ENCODE measurements around the gene DENND11.
A peak's percentile ranks its signal among the peaks of the same experiment; 100 is the strongest.

The DENND11 gene

DNA sequence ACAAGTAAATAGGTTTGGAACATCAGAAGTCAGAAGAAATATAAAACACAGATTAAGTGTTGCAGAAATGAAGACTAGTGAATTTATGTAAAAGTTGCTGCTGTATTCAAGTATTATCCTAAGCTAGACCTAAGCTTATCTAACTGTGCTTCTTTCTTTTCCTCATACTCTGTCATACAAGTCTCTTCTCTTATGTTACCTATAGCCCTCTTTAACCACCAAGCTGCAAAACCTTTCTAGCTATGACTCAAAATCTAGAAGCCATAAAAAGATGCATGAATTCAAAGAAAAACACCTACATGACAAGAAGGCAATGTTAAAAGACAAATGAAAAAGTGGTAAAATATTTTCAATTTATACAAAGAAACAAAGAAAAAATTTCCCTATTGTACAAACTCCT, 23.0 kb downstream of the DENND11 start:
- no peak for DNase-seq (ENCODE audit: low spot score)

DNA sequence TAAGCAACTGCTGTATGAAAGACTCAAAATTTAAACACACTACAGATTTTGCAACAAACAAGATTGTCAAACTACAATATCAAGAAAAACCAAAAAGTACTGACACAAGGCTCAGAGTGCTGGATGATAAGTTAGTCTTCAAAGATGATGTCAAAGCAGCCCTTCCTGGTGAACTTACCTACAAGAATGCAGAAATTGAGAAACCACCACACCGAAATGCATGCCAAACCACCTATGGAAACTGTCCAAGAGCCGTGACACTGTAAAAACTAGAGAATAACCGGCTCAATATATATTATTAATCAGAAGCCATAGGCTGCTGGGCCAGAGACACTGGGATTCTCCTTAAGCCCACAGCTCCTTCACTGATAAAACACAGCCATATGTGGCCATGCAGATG, 25.3 kb downstream of the DENND11 start:
- DNase-seq (ENCODE audit: low spot score) = no peak

DNA sequence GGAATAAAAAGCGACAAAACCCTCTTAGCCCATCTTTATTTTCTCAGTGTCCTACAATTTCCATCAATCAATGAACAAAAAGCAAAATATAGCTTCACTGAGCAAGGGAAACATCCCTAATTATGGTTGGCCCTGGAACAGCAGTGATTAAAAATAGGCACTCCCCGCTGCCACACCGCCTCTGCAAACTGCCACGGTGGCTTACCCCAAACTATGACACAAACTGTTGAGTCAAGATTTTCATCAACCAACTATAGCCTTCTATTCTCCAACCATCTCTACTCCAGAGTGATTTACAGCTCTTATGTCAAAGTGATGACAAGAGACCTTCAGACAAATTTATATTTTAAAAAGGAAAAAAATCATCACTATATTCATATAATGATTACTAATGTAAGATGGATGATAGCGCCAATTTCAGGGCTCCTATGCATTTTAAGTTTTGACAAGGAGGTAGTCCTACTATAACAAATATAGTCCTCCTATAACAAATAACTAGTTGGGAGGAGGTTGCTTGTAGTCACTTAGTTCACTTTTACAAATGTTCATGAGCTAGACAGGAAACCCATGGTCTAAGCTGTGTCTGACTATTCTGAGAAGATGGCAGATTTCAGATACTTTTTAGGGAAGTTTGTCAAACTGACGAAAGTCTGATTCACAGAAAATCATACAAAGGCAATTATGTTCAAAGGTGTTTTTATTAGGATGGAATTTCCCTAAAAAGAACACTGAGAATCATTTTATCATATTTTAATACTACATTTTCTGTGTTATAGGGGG, 26.3 kb downstream of the DENND11 start:
- DNase-seq (ENCODE audit: low spot score) = peak; percentile 63

DNA sequence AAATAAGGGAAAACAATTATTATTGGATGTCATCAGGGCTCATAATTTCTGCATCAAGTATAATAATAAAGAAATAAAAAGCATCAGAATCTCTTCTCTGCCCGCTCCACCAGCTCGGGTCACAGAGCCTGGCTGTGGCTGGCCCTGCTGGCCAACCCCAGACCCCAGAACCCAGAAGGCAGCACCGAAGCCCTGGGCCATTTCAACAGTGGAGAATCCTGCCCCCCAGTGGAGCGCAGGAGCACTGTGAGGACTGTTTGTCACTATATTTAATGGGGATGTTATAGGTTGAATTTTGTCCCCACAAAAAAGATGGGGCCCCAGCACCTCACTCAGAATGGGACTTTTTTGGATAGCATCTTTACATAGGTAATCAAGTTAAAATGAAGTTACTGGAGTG, 27.3 kb downstream of the DENND11 start:
- DNase-seq (ENCODE audit: low spot score) = peak; percentile 75

DNA sequence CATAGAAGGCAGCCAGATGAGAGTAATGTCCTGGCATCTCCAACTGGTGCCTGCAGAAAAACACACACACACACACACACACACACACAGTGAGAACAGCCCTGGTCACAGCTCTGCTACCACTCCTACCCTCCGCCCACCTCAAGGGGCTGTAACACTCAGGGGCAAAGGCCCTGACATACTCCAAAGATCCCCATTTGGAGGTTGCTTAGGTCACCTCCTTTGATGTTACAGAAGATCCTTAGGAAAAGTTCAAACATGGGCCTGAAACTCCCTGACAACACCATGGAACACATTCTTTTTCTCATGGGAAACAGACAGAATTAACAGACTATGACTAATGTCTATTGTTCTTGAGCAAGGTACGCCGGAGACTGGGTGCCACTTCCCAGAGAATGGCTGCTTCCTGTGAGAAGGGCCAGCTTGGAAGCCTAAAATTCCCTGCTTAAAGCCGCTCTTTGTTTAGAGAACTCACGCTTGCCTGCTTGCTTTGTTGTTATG, 27.7 kb downstream of the DENND11 start:
- DNase-seq (ENCODE audit: low spot score) = peak; percentile 98

DNA sequence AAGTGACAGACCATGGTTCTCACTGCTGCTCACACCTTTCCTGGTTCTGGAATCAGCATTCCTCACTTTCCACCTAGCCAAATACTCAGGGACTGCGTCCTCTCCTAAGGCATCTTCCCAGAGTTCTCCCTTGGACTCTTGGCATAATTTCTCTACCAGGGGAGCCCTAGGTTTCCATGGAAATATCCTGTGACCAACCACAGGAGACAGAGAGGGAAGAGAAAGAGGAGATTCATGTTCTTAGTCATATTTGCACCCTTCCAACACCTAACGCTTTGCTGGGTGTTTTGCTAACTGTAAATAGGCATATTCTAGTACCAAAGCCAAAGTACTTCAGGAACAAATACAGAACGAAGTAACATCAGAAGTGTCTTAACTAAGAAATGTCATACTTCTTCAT, 28.6 kb downstream of the DENND11 start:
- DNase-seq (ENCODE audit: low spot score) = no peak

DNA sequence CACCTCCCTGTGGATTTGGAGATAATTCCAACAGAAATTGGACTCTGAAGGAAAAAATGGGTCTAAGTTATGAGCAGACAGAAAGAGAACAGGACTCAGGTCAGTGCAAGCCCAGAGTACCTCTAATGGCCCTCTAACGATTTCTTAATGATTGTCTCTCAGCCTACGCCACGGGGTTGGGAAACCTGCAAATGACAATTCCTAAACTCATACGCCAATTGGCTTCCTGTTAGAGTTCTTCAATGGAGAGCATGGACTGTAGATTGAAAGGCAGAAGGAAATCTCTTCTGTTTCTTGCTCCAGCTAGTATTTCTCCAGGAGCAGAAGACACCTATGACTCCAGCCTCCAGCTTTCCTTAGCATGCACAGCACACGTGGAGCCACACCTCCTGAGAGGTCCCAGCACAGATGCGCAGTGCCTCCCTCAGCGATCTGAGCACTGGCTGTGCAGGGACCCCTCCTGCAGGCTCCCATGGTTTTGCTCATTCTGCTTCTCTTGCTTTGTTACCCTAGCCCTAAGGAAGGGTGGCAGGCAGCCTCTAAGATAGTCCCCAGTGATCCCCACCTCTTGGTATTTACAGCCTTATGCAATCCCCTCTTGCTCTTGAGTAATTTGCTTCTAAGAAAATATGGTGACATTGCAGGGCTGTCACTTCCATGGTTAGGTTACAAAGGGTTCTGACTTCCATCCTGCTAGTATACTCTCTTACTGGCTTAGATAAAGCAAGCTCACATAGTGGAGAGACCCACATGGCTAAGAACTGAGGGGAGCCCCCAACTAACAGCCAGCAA, 30.1 kb downstream of the DENND11 start:
- DNase-seq (ENCODE audit: low spot score) = no peak

DNA sequence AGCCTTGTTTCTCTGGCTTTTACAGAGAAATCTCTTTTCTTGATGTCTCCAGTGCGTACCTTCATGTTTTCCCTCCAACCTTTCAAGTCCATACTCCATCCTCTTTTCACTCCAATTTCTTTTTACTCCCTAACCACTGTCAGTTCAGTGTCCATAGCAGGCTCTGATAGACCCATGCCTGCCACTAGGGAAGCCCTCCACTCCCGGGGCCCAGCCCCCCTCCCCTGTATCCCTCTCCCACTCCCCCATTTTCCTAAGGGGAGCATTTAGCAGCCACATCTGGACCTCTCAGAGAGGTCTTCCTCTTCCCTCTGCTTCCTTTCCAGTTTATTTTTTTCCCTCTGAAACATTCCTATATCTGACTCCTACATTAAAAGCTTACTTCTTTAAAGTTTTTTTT, 33.1 kb downstream of the DENND11 start:
- no peak for DNase-seq (ENCODE audit: low spot score)

DNA sequence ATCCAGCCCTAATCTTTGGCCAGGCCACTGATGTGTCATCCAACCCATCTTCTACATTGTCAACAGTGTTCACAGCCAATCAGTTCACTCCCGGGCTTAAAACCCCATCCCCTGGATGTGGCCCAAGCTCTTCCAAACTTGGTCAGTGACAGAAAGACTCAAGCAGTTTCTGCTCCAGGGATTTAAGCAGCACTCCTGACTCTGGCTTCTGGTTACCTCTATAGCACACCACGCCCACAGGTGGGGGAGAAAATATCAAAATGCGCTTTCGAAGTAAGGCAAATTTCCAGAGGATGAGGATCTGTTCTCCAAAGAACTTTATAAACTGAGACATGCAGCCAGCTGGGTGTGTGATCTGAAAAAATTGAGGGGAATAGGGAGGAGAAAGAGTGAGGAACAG, 35.9 kb downstream of the DENND11 start:
- DNase-seq (ENCODE audit: low spot score) = no peak

DNA sequence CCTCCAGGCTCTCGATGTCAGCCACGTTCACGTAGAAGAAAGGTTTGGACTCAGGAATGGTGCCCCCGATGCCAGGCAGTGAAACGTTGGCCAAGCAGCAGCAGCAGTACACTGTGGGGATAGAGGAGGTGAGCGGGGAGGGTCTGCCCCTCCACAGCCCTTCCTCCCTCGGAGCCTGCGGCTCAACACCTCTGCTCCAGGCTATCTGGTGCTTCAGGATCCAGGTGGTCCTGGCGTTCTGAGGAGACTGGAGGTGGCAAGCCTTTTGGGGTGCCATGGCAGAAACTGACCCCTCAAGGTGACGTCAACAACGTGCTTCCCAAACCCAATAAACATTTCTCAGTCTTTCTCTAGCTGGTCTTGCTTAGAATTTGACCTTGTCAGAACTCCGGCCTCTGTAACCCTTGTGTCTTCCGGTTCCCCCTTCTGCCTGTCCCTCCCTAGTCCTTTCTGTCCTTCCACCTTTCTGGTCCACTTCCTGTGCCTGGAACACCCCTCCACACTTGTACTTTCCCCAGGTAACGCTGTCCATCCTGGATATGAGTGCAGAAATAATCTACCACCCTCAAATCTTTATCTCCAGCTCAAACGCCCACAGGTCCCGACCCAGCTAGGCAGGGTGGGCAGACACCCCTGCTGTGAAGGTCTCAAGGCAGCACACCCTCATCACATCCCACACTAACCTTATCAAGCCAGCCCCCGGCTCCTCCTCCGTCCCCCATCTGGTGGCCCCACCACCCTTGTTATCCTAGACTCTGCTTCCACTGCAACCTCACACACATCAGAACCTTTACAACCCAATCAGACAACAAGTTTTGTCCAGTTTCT, 36.5 kb downstream of the DENND11 start:
- no peak for DNase-seq (ENCODE audit: low spot score)

DNA sequence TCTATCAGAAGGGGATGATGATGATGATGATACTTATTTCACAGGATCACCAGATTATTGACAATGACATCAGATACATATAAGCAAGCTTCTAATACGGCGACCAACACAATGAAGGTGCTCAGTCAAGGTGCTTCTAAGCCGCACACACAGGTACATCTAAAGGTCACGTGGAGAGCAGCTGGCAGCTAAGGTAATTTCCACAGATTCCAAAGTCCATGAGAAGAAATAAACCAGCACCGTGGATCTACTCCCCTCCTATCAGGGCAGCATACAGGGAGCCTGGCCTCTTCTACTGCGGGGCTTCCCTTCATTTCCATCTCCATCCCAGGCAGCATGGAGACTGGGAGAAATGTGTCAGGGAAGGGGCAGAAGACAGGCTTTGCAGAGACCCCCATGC, 37.5 kb downstream of the DENND11 start:
- DNase-seq (ENCODE audit: low spot score) = no peak

DNA sequence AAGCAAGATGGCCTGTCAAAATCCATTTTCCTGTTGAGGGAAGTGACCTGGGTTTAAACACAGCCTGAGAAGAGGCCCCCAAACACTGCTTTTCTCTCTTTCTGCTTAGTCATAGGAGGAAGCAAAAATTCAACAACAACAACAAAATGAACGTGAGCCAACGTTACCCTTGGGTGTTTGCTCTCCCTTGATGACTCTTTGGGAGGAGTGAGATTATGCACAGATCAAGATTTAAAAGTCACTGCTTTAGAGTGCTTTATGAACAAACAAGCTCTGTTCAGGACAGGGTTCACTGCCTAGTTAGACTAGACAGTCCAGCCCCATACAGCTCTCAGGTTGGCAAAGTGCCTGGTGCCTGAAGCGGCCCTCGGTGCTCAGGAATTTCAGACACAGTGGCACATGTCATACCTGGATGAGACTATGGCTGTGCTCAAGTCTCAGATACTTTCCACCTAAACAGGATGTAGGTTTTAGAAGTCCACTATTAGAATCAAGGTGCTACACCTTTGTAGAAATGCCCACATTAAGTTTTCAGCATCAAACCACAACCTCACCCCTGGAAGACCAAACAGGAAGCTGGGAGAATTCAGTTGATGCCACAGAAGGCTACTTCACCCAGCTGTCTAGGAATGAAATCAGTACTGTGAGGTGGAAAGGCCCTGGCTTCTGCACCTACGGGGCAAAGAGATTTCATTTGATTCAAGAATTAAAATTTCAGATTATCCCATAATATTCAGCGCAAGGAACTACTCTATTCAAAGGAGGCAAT, 38.7 kb downstream of the DENND11 start:
- DNase-seq (ENCODE audit: low spot score) = peak; percentile 50

DNA sequence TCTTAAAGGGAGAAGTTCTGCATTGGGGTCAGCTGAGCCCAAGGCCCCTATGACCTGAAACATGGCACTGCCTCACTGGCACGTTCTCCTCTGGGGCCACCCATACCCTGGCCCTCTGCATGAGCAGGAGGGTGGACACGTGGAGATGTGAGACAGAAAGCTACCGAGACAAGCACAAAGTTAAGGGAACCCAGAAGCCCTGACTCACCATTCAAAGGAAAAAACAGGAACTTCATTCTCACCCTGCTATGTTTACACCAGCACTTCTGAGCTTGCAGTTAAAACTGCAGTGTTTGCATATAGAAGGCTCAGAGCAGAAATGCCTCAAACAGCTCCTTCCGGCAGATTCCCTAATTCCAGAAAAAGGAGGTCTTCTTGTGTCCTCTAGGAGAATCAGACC, 41.7 kb downstream of the DENND11 start:
- peak; percentile 46 for DNase-seq (ENCODE audit: low spot score)

DNA sequence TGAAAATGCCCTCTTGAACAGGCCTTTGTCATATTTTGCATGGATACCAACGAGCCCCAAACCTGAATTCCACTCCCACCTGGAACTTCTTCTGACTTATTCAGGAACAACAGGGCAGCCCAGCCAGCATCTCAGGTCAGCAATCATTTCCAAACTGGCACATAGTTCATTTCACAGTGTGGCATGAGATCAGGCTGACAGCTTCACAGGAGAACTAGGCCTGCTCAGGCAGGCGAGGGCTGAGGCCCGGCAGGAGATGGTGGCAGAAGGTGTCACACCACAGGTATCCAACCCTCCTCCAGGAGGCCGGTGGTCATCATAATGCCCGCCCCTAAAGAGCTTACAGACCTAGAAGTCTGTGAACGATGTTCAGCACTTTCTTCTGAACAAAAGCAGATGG, 42.5 kb downstream of the DENND11 start:
- DNase-seq (ENCODE audit: low spot score) = no peak

DNA sequence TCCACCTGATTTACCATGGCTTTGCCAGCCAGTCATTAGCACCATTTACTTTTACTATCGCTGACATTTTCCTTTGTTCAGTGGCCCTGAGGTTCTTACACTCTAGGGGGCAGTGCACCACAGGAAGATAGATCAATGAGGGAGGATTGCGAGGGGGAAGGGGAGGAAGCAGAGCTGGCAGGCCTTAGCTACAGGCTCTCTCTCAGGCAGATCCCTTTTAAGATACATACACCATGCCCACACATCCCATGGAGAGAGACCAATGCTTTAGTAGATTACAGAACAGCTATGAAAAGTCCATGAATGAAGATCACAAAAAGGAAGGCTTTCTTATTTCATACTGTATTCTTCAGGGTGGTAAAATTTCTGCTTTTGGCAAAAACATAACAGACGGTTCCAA, 47.4 kb downstream of the DENND11 start:
- peak; percentile 77 for DNase-seq (ENCODE audit: low spot score)

DNA sequence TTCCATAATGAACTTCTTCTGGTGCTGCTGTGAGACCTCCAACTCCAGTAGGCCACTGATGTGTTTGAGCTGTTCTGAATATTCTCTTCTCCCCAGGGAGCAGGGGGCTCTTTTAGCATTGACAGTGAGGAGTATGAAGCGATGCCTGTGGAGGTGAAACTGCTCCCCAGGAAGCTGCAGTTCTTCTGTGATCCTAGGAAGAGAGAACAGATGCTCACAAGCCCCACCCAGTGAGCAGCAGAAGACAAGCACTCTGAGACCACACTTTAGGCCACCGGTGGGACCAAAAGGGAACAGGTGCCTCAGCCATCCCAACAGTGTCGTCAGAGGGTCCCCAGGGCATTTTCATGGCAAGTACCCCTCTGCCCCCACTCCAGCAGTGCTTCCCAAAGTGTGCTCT, 49.3 kb downstream of the DENND11 start:
- DNase-seq (ENCODE audit: low spot score) = no peak
